GM23248 (cell line): Measurements from ENCODE around the gene MCF2L.

Source experiments
- EZH2 ChIP-seq: fragments of 200-600 bp; sonication (generic); IDR thresholded peaks from 2 replicates; pipeline ENCODE4 v1.6.1; 2018; ENCODE audit warnings: antibody characterized with exemption, mild to moderate bottlenecking; ENCODE audit not compliant: insufficient read depth, poor library complexity, severe bottlenecking
- EZH2phosphoT487 ChIP-seq: fragments of 200-600 bp; sonication (generic); IDR thresholded peaks from 2 replicates; pipeline ENCODE4 v1.6.1; 2018; ENCODE audit warnings: antibody characterized with exemption, moderate library complexity, mild to moderate bottlenecking, low read depth; ENCODE audit not compliant: insufficient read depth

- no peak for TF ChIP-seq EZH2phosphoT487
- TF ChIP-seq EZH2 = no peak
Measured at GRCh38 chr13:113046128-113046882, 77.3 kb downstream of the MCF2L start.
